ENCODE data around the gene FGD5.

DNA sequence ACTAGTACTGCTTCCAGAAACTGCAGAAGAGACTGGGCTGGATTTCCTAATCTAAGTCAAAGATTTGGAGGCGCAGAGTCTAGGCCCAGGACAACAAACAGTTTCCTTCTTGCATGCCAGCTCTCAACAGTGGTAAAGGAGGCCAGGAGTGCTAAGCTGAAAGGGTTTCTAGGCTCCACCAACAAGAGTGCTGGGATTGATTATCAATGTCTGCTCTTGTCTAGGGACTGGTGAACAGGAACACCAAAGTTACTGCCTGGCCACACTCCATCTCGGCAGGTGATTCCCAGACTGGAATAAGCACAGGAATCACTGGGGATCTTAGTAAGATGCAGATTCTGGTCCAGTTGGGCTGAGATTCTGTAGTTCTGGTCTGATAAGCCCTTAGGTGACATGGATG lies 22.8 kb upstream of the FGD5 start:
- TF ChIP-seq, protein P1, sequence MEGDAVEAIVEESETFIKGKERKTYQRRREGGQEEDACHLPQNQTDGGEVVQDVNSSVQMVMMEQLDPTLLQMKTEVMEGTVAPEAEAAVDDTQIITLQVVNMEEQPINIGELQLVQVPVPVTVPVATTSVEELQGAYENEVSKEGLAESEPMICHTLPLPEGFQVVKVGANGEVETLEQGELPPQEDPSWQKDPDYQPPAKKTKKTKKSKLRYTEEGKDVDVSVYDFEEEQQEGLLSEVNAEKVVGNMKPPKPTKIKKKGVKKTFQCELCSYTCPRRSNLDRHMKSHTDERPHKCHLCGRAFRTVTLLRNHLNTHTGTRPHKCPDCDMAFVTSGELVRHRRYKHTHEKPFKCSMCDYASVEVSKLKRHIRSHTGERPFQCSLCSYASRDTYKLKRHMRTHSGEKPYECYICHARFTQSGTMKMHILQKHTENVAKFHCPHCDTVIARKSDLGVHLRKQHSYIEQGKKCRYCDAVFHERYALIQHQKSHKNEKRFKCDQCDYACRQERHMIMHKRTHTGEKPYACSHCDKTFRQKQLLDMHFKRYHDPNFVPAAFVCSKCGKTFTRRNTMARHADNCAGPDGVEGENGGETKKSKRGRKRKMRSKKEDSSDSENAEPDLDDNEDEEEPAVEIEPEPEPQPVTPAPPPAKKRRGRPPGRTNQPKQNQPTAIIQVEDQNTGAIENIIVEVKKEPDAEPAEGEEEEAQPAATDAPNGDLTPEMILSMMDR (conservative IDR thresholded peaks at IDR 0.05 in 1 of 2, IDR thresholded peaks at IDR 0.05 in 1 of 2; ENCODE audit: low read depth in 1 of 2, low read length in 2 of 2): no peak
- TF ChIP-seq EZH2 (IDR thresholded peaks at IDR 0.05; ENCODE audit: low read length, missing control alignments): no peak
